Naive thymus-derived CD4-positive, alpha-beta T cell (primary cell): Measurements from ENCODE around the gene PRSS8. TPM values are rescaled to one million over a fixed set of nuclear protein-coding genes. Genes with fewer than 3 reads are reported as not detected.
"Not testable (repeated sequence)": the region's sequence is repeated elsewhere in the genome, so short reads cannot be mapped to it uniquely, and the experiment has no call there.

Experiments used
- ATAC-seq: fragments of 150-1000 bp; cut with Tn5 transposase; 2 replicates; pipeline ENCODE4 v1.10.0; 2021; ENCODE audit warnings: mild to moderate bottlenecking, moderate library complexity
- CTCF ChIA-PET: fragments of 350-600 bp; sonication (Branson Sonifier 250); formaldehyde crosslinking; loops from one replicate; lab custom pipeline; 2021; ENCODE audit warnings: antibody characterized with exemption; lab: Charles Lee
- POLR2A ChIA-PET: fragments of 350-600 bp; sonication (Branson Sonifier 250); formaldehyde crosslinking; loops from one replicate; lab custom pipeline; 2021; ENCODE audit warnings: antibody characterized with exemption, inconsistent platforms; lab: Charles Lee
- DNase-seq, 9 donors: peaks; one replicate each; pipeline versions ENCODE4 v3.0.0 to v3.0.0-alpha.2; 2020 to 2022; ENCODE audit warnings: mixed read lengths in 1 of 9
- H3K27ac ChIP-seq: one replicate; pipeline ENCODE4 v1.7.0; 2013; ENCODE audit warnings: mild to moderate bottlenecking, low read depth, low read length, moderate library complexity
- H3K27me3 ChIP-seq, 2 donors: one replicate each; pipeline ENCODE4 v1.7.0; 2013; ENCODE audit warnings: low read length in 2 of 2, mild to moderate bottlenecking in 2 of 2, moderate library complexity in 2 of 2; ENCODE audit not compliant: control insufficient read depth in 2 of 2, insufficient read depth in 2 of 2
- H3K36me3 ChIP-seq, 3 experiments: 1 replicate in 2 of 3; 2 replicates in 1 of 3; pipeline ENCODE4 v1.7.0; 2013; ENCODE audit warnings: low read length in 3 of 3, mild to moderate bottlenecking in 3 of 3, moderate library complexity in 1 of 3; ENCODE audit not compliant: insufficient read depth in 3 of 3, control insufficient read depth in 2 of 3
- H3K4me1 ChIP-seq, 2 donors: one replicate each; pipeline ENCODE4 v1.7.0; 2013; ENCODE audit warnings: low read length in 2 of 2, mild to moderate bottlenecking in 2 of 2, moderate library complexity in 1 of 2; ENCODE audit not compliant: control insufficient read depth in 2 of 2, insufficient read depth in 2 of 2
- H3K4me3 ChIP-seq: 2 replicates; pipeline ENCODE4 v1.7.0; 2013; ENCODE audit warnings: mild to moderate bottlenecking, low read length
- H3K9me3 ChIP-seq, 3 experiments: 1 replicate in 2 of 3; 2 replicates in 1 of 3; pipeline ENCODE4 v1.7.0; 2013; ENCODE audit warnings: low read length in 3 of 3; ENCODE audit not compliant: control insufficient read depth in 2 of 3
- H3K27ac Mint-ChIP-seq, 9 donors: one replicate each; pipeline ENCODE4 v1.8.0; 2020 to 2022; ENCODE audit warnings: mixed read lengths in 9 of 9, mild to moderate bottlenecking in 8 of 9, moderate library complexity in 5 of 9, inconsistent platforms in 2 of 9
- H3K27me3 Mint-ChIP-seq, 5 donors: one replicate each; pipeline ENCODE4 v1.8.0; 2021 to 2022; ENCODE audit warnings: mixed read lengths in 5 of 5, mild to moderate bottlenecking in 1 of 5
- H3K36me3 Mint-ChIP-seq, 5 donors: one replicate each; pipeline ENCODE4 v1.8.0; 2020 to 2022; ENCODE audit warnings: mixed read lengths in 5 of 5, mild to moderate bottlenecking in 3 of 5, inconsistent platforms in 1 of 5
- H3K4me1 Mint-ChIP-seq, 7 donors: one replicate each; pipeline ENCODE4 v1.8.0; 2020 to 2022; ENCODE audit warnings: mixed read lengths in 7 of 7, mild to moderate bottlenecking in 3 of 7, inconsistent platforms in 1 of 7
- H3K4me3 Mint-ChIP-seq, 10 donors: one replicate each; pipeline ENCODE4 v1.8.0; 2020 to 2022; ENCODE audit warnings: mild to moderate bottlenecking in 10 of 10, mixed read lengths in 10 of 10, moderate library complexity in 6 of 10, inconsistent platforms in 2 of 10
- H3K9me3 Mint-ChIP-seq, 11 donors: one replicate each; pipeline ENCODE4 v1.8.0; 2020 to 2022; ENCODE audit warnings: mixed read lengths in 11 of 11, mild to moderate bottlenecking in 4 of 11, inconsistent platforms in 1 of 11, moderate library complexity in 1 of 11
- intact Hi-C, 2 donors: fragments of 100-400 bp; cut with micrococcal nuclease; formaldehyde crosslinking; loops; one replicate each; pipeline ENCODE4 v1.15.1; 2023
- polyA plus RNA-seq, 2 donors: library from polyadenylated mRNA; unstranded; fragments of 300-500 nt; fragmentation: Illumina TruSeq; gene quantifications; one replicate each; pipeline ENCODE4 v1.2.3, GENCODE V29; 2021
- total RNA-seq, 6 experiments: library from RNA in 5 of 6; stranded (reverse) in 5 of 6; gene quantifications; 1 replicate in 5 of 6; 2 replicates in 1 of 6; pipeline ENCODE4 v1.2.3 and lab custom pipeline; 2021 to 2026

PRSS8 gene
- total and polyA plus RNA-seq, 7 experiments from 2014 or later: not detected

DNA sequence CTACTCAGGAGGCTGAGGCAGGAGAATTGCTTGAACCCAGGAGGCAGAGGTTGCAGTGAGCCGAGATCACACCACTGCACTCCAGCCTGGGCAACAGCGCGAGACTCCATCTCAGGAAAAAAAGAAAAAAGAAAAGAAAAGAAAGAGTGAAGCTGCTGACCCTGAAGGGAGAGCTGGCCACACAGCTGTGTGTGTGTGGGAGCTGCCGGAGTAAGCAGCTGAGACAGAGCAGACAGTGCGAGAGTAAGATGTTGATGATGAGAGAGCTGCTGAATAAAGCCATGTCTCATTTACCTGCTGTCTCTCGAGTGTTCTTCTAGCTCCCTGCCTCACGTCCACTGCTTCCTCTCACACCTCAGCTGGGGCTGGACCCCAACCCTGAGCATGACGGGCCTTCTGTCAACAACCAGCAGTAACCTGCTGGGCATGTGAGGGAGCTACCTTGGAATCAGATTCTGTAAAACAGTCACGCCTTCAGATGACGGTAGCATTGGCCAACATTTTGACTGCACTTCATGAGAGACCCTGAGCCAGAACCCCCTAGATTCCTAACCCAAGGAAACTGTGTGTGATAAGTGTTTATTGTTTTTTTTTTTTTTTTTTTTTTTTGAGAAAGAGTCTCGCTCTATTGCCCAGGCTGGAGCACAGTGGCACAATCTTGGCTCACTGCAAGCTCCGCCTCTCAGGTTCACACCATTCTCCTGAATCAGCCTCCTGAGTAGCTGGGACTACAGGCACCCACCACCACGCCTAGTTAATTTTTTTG lies 34.5 kb downstream of the PRSS8 start:
- H3K36me3 ChIP-seq, H3K27ac Mint-ChIP-seq, H3K4me1 ChIP-seq, H3K9me3 Mint-ChIP-seq, H3K27me3 Mint-ChIP-seq, H3K27me3 ChIP-seq, H3K36me3 Mint-ChIP-seq, DNase-seq, H3K4me3 ChIP-seq, H3K4me3 Mint-ChIP-seq, H3K9me3 ChIP-seq, ATAC-seq, H3K27ac ChIP-seq, intact Hi-C loops, H3K4me1 Mint-ChIP-seq: not testable (repeated sequence)
- CTCF ChIA-PET: interaction anchor here (0.6 to 1.0 kb wide), 4 partner anchors 56 to 767 kb away, joined by 3 to 7 read pairs (median 4); partner anchors contain the start of gene PYDC1
- POLR2A ChIA-PET: interaction anchor here (1.8 kb wide), 1 partner anchor 79 kb away, joined by 4 read pairs; the partner anchor contains the start of gene FUS

DNA sequence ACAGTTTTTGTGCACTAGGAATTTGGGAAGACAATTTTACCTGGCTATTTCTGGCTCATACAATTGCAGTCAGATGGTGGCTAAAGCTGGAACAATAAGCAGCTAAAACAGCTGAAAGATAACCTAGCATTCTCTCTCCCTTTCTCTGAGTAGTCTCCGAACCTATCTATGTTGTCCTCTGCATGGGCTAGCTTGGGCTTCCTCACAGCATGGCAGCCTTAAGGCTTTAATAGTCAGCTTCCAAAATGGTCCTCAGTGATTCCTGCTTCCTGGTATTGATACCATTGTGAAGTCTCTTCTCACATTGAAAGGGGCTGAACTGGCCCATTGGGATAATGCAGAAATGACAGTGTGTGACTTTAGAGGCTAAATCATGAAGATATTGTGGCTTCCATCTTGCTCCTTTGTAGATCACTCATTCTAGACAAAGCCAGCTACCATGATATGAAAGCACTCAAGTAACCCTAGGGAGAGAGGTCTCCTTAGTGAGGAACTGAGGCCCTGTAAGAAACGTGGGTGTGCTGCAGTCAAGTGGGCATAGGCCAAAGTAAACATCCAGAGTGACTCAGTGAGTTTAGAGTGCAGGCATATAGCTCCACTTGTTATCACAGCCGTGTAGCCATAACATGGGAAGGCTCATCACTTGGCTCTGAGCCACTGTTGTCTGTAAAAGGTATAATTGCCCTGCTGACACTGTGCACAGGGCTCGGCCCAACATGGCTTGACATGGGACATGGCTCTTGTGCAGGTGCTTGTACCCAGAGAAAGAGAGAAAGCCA lies 35.5 kb downstream of the PRSS8 start:
- no peak overlapping the region for H3K27ac Mint-ChIP-seq

GRCh38 chr16:31094424-31095120 lies 41.0 kb downstream of the PRSS8 start, which contains the start of gene VKORC1:
TSS of gene VKORC1 (minus strand) at chr16:31094797. CDS start at chr16:31094729, 68 bp downstream.
- POLR2A ChIA-PET: interaction anchor here (0.7 to 5.3 kb wide), 7 partner anchors 8 to 137 kb away, joined by 3 to 35 read pairs (median 3); partner anchors contain the start of genes FUS, KAT8, SETD1A and ZNF646
- Histone ChIP-seq H3K4me3 (peak within 1 kb of the TSS; percentile 99), H3K9me3 (no peaks in the 10 kb centered on the region), H3K27me3 (no peaks in the 10 kb centered on the region), H3K36me3 (peaks cover 0 to 26% (median 3%) of the 10 kb centered on the region in 3 experiments), H3K4me1 (peaks cover 14 to 18% of the 10 kb centered on the region in 2 donors), H3K27ac (peak within 1 kb of the TSS; percentile 85)
- no peaks in the 10 kb centered on the region for H3K27me3 Mint-ChIP-seq
- H3K36me3 Mint-ChIP-seq: peaks cover 0 to 8% (median 0%) of the 10 kb centered on the region in 5 donors
- peak within 1 kb of the TSS; percentile 67 to 95 (median 91) for H3K27ac Mint-ChIP-seq
- DNase-seq: peak; percentile 66 to 89 (median 88)
- CTCF ChIA-PET: interaction anchor here (1.5 kb wide), 1 partner anchor 17 kb away, joined by 4 read pairs; no protein-coding TSS in a partner anchor
- ATAC-seq: peak; percentile 93
- peak within 1 kb of the TSS; percentile 92 to 99 (median 94) for H3K4me3 Mint-ChIP-seq
- intact Hi-C loops: loop anchor here (1.0 to 5.0 kb wide), 13 partner anchors 14 to 773 kb away; partner anchors contain the start of genes BCKDK (in 2 of the 2), HSD3B7 (in 2 of the 2), KAT8 (in 2 of the 2) and ZNF646 (in 2 of the 2)
- H3K4me1 Mint-ChIP-seq: peaks cover 14 to 42% (median 29%) of the 10 kb centered on the region in 7 donors
- no peaks in the 10 kb centered on the region for H3K9me3 Mint-ChIP-seq

More for the DNA sequence above, 35.5 kb downstream of the PRSS8 start:
- Mint-ChIP-seq H3K4me1 (peaks cover 7 to 14% (median 12%) of the 10 kb centered on the region in 7 donors), H3K4me3 (no peak overlapping the region), H3K9me3 (peaks cover 0 to 6% (median 0%) of the 10 kb centered on the region in 11 donors), H3K27me3 (no peaks in the 10 kb centered on the region), H3K36me3 (no peaks in the 10 kb centered on the region)
- Histone ChIP-seq H3K27ac (no peak overlapping the region), H3K27me3 (no peaks in the 10 kb centered on the region), H3K4me3 (no peak overlapping the region), H3K9me3 (no peaks in the 10 kb centered on the region), H3K4me1 (peaks cover 7 to 8% of the 10 kb centered on the region in 2 donors), H3K36me3 (no peaks in the 10 kb centered on the region)
- ATAC-seq (no peak), DNase-seq (no peak)
- intact Hi-C loops: no loop called here
- CTCF ChIA-PET: interaction anchor here (0.6 kb wide), 1 partner anchor 55 kb away, joined by 5 read pairs; no protein-coding TSS in a partner anchor
- POLR2A ChIA-PET: interaction anchor here (1.8 kb wide), 1 partner anchor 80 kb away, joined by 4 read pairs; the partner anchor contains the start of gene FUS

DNA sequence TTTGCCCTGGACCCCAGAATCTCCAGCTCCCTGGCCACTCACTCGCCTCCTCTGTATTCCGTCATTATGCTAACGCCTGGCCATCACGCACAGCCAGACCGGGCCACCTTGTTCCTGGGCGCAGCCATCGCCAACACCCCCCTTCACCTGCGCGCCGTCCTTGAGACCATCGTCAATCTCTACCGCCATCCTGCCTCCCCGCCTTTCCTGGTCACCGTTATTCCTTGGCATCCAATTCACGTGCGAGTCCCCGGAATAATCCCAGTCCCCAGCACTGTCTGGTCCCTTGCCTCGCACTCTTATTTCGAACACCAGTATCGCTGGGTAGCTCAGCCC lies 41.5 kb downstream of the PRSS8 start:
- H3K4me3 Mint-ChIP-seq: peak overlapping the region; percentile 92 to 99 (median 94)
- peak overlapping the region; percentile 67 to 95 (median 89) for H3K27ac Mint-ChIP-seq
- CTCF ChIA-PET: no interaction called here
- H3K36me3 Mint-ChIP-seq: peaks cover 0 to 8% (median 0%) of the 10 kb centered on the region in 5 donors
- POLR2A ChIA-PET: interaction anchor here (0.7 to 5.3 kb wide), 5 partner anchors 9 to 136 kb away, joined by 3 to 35 read pairs (median 3); partner anchors contain the start of genes KAT8, SETD1A, ZNF646 and ZNF668
- peaks cover 14 to 42% (median 29%) of the 10 kb centered on the region in 7 donors for H3K4me1 Mint-ChIP-seq
- ATAC-seq (no peak), DNase-seq (no peak)
- H3K9me3 ChIP-seq: no peaks in the 10 kb centered on the region
- no peaks in the 10 kb centered on the region for H3K27me3 ChIP-seq
- no peaks in the 10 kb centered on the region for H3K27me3 Mint-ChIP-seq
- H3K9me3 Mint-ChIP-seq: no peaks in the 10 kb centered on the region
- intact Hi-C loops: loop anchor here (1.0 to 5.0 kb wide), 11 partner anchors 15 to 773 kb away; partner anchors contain the start of genes BCKDK (in 2 of the 2), KAT8 (in 2 of the 2), ZNF646 (in 2 of the 2) and ZNF668 (in 2 of the 2)
- peaks cover 0 to 26% (median 3%) of the 10 kb centered on the region in 3 experiments for H3K36me3 ChIP-seq
- H3K4me1 ChIP-seq: peaks cover 14 to 18% of the 10 kb centered on the region in 2 donors
- peak overlapping the region; percentile 99 for H3K4me3 ChIP-seq
- peak overlapping the region; percentile 85 for H3K27ac ChIP-seq

GRCh38 chr16:31093132-31093703 lies 42.3 kb downstream of the PRSS8 start:
- ATAC-seq (no peak), DNase-seq (no peak)
- Histone ChIP-seq H3K9me3 (no peaks in the 10 kb centered on the region), H3K4me1 (peaks cover 14 to 18% of the 10 kb centered on the region in 2 donors), H3K27ac (no peak overlapping the region), H3K36me3 (peaks cover 0 to 32% (median 3%) of the 10 kb centered on the region in 3 experiments), H3K4me3 (no peak overlapping the region), H3K27me3 (no peaks in the 10 kb centered on the region)
- peaks cover 0 to 8% (median 0%) of the 10 kb centered on the region in 5 donors for H3K36me3 Mint-ChIP-seq
- H3K4me3 Mint-ChIP-seq: peak overlapping the region in 9 of 10 donors; percentile 39 to 98 (median 73)
- H3K4me1 Mint-ChIP-seq: peaks cover 14 to 42% (median 29%) of the 10 kb centered on the region in 7 donors
- ChIA-PET CTCF (interaction anchor here (0.5 kb wide), 1 partner anchor 52 kb away, joined by 4 read pairs; no protein-coding TSS in a partner anchor), POLR2A (interaction anchor here (0.9 to 5.3 kb wide), 2 partner anchors 20 to 24 kb away, joined by 3 to 35 read pairs; partner anchors contain the start of genes KAT8, ZNF646 and ZNF668)
- H3K27me3 Mint-ChIP-seq: no peaks in the 10 kb centered on the region
- intact Hi-C loops: loop anchor here in 1 of 2 donors (5.0 kb wide), 2 partner anchors 239 to 774 kb away; no protein-coding TSS in a partner anchor
- peak overlapping the region in 4 of 9 donors; percentile 14 to 80 (median 58) for H3K27ac Mint-ChIP-seq
- H3K9me3 Mint-ChIP-seq: no peaks in the 10 kb centered on the region
